Erythroblast (primary cell): Measurements from ENCODE around the gene PRICKLE2.

ENCODE experiments used
- DNase-seq, 2 experiments: peaks; one replicate each; lab custom pipeline; 2025; lab: John Stamatoyannopoulos, UW
- GATA1 ChIP-seq: IDR thresholded peaks from 2 replicates; pipeline ENCODE4 v1.6.1; 2011; ENCODE audit warnings: low read depth, mild to moderate bottlenecking, control low read depth, low read length, moderate library complexity
- POLR2A ChIP-seq: IDR thresholded peaks from 2 replicates; pipeline ENCODE4 v1.6.1; 2011; ENCODE audit warnings: mild to moderate bottlenecking, low read length

Gene PRICKLE2, protein sequence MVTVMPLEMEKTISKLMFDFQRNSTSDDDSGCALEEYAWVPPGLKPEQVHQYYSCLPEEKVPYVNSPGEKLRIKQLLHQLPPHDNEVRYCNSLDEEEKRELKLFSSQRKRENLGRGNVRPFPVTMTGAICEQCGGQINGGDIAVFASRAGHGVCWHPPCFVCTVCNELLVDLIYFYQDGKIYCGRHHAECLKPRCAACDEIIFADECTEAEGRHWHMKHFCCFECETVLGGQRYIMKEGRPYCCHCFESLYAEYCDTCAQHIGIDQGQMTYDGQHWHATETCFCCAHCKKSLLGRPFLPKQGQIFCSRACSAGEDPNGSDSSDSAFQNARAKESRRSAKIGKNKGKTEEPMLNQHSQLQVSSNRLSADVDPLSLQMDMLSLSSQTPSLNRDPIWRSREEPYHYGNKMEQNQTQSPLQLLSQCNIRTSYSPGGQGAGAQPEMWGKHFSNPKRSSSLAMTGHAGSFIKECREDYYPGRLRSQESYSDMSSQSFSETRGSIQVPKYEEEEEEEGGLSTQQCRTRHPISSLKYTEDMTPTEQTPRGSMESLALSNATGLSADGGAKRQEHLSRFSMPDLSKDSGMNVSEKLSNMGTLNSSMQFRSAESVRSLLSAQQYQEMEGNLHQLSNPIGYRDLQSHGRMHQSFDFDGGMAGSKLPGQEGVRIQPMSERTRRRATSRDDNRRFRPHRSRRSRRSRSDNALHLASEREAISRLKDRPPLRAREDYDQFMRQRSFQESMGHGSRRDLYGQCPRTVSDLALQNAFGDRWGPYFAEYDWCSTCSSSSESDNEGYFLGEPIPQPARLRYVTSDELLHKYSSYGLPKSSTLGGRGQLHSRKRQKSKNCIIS

DNA sequence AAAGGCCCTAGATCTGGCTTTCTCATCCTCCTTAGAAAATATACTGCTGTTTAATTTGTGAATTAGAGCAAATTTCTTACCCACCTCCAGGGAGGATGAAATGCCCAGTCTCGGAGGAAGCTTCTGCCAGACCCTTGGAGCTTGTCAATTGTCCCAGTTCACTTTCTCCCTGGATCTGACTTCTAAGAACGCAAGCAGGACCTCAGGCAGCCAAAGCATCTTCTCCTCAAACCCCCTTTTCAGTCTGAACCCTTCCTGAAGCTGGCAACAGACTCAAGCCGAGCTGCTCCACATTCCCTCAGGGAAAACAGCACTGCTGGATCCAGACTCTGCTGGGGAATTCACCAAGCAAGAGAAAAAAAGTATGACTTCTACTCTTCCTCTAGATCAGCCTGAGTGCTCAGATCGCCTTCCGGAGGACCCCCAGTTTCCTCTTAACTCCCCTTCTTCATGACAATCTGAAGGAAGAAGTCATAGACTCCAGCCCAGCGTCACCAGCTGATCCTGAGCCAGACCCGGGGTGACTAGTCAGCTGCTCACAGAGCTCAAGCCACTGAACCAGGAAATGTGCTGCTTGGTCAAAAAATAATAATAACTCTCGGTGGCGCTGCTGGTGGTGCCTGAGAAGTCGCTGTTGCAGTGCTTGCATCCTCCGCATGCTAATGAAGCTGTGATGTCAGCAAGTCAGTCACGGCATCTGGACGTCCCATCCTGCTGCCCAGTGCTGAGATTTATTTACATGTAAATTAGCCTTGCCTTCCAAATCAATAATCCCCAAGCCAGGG lies at the start of gene PRICKLE2:
Gene PRICKLE2, minus strand, starts transcription at position 641 of the 785 bp plus-strand sequence. CDS start 26,539 bp downstream, outside the sequence.
- no peak for TF ChIP-seq POLR2A
- no peak for TF ChIP-seq GATA1
- no peak for DNase-seq

DNA sequence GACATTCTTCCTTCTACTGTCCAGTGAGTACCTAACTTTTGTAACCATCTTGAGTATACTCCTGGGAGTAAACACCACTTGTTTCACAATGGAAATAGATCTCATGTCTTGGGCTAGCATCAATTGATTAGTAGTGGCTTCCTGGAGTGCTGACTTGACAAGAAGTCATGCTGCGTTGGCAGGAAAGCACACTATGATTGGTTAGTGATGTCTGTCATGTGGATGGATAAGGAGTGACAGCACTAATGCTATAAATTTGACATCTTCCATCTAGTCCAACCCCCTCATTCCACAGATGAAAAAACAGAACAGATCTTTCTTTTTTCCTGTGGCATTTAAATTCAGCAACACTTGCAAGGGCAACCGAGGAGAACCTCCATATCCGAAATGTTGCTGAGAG lies 47.6 kb upstream of the PRICKLE2 start:
- TF ChIP-seq GATA1 (no peak), POLR2A (no peak)
- DNase-seq, result no peak

DNA sequence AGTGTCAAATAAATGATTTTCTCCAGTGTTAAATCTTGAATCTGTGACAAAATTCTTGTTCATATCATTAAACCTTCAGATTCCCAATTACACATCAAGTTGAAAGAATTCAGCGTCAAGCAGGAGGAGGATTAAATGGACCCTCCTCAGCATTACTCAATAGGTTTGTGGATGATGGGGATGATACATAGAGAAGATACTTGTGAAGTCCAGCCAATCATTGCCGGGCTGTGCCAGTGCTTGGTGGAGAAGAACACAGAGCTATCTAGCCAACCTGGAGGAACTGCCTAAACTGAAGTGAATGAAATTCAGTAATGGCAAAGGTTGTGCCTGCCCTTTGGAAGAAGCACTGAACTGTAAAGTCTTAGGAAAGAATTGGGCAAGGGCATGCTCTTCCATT lies 47.0 kb upstream of the PRICKLE2 start:
- TF ChIP-seq GATA1 (no peak), POLR2A (no peak)

DNA sequence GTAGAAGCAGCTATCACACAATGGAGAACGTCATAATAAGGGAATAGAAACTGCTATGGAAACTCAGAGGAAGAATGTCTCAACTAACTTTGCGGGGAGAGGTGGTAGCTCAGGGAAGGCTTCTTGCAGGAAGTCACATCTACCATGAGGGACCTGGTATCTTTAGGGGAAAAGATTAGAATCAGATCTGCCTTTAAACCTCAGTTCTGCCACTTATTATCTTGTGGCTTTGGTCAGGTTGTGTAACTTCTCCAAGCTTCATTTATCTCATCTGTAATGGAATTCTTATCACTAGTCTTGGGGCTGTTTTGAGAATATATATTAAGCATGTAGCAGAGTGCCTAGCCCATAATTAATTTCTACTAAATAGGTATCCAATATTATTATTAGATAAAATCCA lies 46.4 kb upstream of the PRICKLE2 start:
- no peak for TF ChIP-seq GATA1
- TF ChIP-seq POLR2A, result no peak
- DNase-seq, result no peak

More for the DNA sequence above, 47.0 kb upstream of the PRICKLE2 start:
- no peak for DNase-seq

DNA sequence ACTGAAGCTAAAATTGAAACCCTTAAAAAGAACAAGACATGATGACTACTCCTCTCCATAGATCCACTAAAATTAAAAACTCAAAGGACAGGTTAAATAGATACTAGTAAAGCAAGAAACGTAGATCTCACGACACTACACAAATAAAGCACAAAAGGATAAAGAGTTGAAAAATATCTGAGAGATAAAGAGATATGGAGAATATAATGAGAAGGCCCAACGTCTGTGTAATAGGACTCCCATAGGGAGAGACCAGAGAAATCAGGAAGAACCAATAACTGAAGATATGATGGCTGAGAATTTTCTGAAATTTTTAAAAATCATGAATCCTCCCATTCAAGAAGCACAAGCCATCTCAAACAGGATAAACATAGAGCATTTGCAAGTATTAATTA lies 45.6 kb upstream of the PRICKLE2 start:
- DNase-seq, result no peak
- no peak for TF ChIP-seq GATA1
- TF ChIP-seq POLR2A, result no peak

DNA sequence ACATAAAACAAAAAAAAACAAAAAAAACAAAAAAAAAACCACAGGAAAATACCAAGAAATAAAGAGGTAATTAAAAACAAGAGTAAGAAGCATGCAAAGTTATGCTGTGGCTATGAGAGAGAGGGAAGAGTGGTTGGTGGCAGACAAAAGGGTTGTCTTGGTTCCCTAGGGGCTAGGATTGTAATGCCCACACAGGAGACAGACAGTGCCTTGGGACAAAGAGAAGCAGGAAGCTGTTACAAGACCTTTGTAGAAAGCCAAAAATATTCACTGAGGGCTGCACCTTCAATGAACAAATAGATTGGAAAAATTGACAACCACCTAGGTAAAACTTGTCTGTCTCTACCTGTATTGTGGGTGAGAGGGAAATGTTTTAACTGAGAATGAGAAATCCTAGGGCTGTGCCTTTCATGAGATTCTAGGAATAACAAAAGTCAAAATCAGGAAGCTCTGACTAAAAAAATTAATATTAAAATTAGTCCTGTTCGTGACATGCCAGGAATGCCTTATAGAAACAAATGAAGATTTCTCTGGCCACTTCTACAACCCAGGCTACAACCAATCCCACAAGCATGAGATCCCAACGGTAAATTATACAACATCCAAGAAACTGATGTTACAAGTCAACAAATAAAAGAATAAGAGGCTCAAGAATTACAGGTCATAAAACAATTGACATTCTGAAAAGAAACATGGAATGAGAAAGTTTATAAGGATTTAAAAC lies 45.0 kb upstream of the PRICKLE2 start:
- TF ChIP-seq POLR2A, result no peak
- no peak for TF ChIP-seq GATA1
- no peak for DNase-seq

DNA sequence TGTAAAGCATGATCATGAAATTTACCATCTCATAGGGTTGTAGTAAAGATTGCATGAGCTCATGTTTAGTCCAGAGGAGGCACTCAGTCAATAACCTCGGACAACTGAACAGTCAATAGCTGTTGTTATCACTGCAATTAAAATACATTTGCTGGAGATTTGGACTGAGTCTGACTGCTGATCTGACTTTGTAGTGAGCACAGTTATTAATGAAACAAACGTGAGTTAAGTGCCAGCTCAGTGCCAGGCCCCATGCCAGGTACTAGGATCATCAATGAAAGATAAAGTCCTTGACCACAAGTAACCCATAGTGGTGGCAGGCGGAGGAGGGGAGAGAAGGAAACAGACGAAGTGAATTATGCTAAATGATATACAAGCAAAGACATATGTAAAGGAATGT lies 43.7 kb upstream of the PRICKLE2 start:
- no peak for DNase-seq
- TF ChIP-seq POLR2A, result no peak

DNA sequence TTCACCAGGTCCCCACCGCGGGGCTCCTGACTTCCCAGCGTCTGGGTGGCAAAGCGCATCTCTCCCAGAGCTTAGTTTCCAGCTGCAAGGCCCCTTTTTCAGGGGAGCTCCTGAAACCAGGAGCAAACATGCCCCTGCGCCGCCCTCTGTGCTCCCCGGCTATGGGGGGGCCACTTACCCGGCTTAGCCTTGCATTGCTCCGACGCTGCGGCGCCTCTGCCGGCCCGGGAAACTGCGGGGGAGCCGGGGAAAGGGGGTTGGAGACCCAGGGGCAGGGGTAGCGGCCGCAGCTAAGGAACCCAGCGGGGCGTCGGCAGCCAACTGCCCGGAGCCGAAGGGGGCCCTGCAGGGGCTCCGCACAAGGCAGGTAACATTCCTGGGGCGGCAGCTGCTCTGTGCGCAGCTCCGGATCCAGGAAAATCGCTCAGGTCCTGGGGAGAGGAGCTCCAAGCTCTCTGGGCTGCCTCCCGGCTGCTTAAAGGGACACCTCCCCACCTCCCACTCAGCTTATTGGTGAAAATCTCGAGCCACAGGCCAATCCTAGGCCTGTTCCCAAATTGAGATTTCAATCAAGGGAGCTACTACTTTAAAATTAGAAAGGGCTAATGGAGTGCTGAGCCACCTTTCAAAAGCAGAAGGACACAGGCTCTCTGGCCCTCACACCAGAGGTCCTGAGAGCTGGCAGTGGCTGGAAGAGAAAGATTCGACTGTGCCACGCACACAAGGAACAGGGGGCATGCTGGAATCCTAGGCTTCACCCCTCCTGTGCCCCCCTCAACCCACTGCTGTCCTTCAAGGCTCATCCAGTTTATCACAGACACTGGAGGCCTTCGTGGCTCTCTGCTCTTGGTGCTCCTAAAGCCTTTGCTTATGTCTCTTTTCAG lies 42.7 kb upstream of the PRICKLE2 start:
- DNase-seq, result no peak
- no peak for TF ChIP-seq GATA1
- TF ChIP-seq POLR2A, result no peak

DNA sequence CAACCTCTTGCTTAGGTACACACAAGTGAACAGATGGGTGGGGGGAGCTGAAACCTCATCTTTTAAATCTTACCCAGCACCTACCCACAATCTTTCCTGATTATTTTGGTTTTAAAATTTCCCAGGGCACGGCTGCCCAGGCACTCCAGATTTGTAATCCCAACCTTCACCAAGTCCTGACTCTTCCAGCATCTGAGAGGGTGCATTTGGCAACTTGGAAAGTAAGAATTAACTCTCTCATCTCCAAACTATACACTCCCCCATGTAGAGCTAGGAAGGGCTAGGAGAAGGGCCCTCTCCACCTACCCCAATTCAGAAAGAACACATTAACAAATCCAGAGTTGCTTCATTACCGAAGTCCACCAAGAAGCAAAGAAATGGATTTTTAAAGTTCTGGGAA lies 41.7 kb upstream of the PRICKLE2 start:
- TF ChIP-seq GATA1 (no peak), POLR2A (no peak)
- DNase-seq, result no peak

DNA sequence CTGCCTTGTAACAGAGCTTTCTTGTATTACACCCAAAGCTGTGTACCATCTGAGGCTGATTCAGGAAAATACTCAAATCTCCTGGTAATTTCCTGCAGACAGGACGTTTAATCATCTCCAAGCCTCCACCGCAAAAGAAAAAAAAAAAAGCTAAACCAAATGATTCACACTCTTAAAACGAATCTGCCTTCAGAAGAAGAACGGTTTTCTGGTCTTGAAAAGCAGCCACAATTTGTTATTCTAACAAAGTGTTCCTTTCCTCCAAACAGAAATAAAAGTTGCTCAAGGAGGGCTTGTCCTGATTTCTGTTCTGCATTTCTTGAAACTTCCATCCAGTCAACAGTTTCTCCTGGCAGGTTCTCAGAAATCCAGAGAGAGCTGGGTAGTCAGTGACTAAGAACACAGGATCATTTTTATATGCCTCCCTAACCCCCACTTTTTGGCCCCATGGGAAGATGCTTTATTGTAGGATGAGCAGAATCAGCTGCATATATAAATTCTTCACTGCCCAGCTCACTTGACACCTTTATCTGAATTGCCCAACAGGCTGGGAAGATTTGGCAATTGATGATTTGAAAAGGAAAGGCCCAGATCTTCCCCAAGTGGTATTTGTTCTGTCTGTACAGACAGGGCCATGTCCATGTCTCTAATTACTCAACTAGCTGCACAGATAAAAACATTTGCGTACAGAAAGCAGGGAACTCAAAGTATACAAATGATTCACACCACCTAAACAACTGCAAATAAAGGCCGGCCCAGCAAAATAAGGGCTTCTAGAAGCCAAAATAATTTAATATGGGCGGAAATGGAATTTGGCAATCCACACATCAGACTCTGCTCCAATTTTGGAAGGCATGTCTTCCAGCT lies 41.0 kb upstream of the PRICKLE2 start:
- TF ChIP-seq POLR2A (no peak), GATA1 (no peak)
- DNase-seq, result no peak

DNA sequence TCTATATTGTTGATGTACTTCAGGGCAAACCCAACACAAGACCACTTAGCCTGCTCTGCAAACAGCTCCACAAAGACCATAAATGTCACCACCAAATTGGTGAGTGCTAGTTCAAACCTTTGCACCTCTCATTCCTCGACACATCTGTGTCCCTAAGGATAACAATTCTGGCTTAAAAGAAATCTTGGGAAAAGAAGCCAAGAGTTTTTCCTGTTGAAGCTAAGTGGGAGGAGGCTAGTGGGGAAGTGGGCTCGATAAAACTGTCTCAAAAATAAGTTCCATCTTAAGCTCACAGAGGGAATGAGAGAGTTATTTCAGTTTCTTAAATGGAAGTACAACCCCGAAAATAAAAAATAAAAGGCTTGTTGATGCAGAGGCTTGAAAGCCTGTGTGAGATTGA lies 40.4 kb upstream of the PRICKLE2 start:
- TF ChIP-seq POLR2A (no peak), GATA1 (no peak)
- DNase-seq, result no peak
